BE2C (cell line): ENCODE measurements around the gene PELO.

Source experiments
- DNase-seq: peaks from one replicate; pipeline ENCODE4 v3.0.0-alpha.2; 2020
- H3K27me3 ChIP-seq: fragments of 250-450 bp; sonication (Bioruptor Pico); 2 replicates; pipeline ENCODE4 v1.5.1; 2020; ENCODE audit warnings: mild to moderate bottlenecking
- H3K36me3 ChIP-seq: fragments of 250-450 bp; sonication (Bioruptor Pico); 2 replicates; pipeline ENCODE4 v1.5.1; 2020; ENCODE audit warnings: mild to moderate bottlenecking
- H3K4me1 ChIP-seq: fragments of 250-450 bp; sonication (Bioruptor Pico); 2 replicates; pipeline ENCODE4 v1.5.1; 2020
- H3K4me3 ChIP-seq: 2 replicates; pipeline ENCODE4 v1.5.1; 2011; ENCODE audit warnings: low read depth, low read length
- H3K9me3 ChIP-seq: fragments of 250-450 bp; sonication (Bioruptor Pico); 2 replicates; pipeline ENCODE4 v1.5.1; 2020
- CTCF ChIP-seq: IDR thresholded peaks from 2 replicates; pipeline ENCODE4 v1.5.1; 2012; ENCODE audit warnings: mild to moderate bottlenecking, low read depth, low read length

The PELO gene

GRCh38 chr5:52799983-52800393, 12.3 kb downstream of the PELO start:
- no peak for TF ChIP-seq CTCF
- no peaks in the 10 kb centered on the region for H3K9me3 ChIP-seq
- peaks cover 26% of the 10 kb centered on the region for H3K36me3 ChIP-seq
- peak; percentile 98 for DNase-seq
- peak overlapping the region; percentile 76 for H3K4me3 ChIP-seq
- H3K27me3 ChIP-seq, result no peaks in the 10 kb centered on the region
- H3K4me1 ChIP-seq, result peaks cover 3% of the 10 kb centered on the region

GRCh38 chr5:52800394-52801213, 12.9 kb downstream of the PELO start:
- peaks cover 9% of the 10 kb centered on the region for H3K4me1 ChIP-seq
- TF ChIP-seq CTCF, result peak; percentile 20; the same call in 1 of the 2 replicates

GRCh38 chr5:52801329-52801728, 13.6 kb downstream of the PELO start:
- no peak for DNase-seq

More at GRCh38 chr5:52800394-52801213, 12.9 kb downstream of the PELO start:
- Histone ChIP-seq H3K4me3 (peak overlapping the region; percentile 76), H3K27me3 (no peaks in the 10 kb centered on the region), H3K9me3 (no peaks in the 10 kb centered on the region), H3K36me3 (peaks cover 32% of the 10 kb centered on the region)
- peak; percentile 69 for DNase-seq

GRCh38 chr5:52802272-52802973, 14.7 kb downstream of the PELO start:
- TF ChIP-seq CTCF, result no peak
- DNase-seq, result no peak
- no peaks in the 10 kb centered on the region for H3K27me3 ChIP-seq
- H3K36me3 ChIP-seq, result peaks cover 39% of the 10 kb centered on the region
- no peaks in the 10 kb centered on the region for H3K9me3 ChIP-seq
- H3K4me1 ChIP-seq, result peaks cover 12% of the 10 kb centered on the region
- peak overlapping the region; percentile 76 for H3K4me3 ChIP-seq

More at GRCh38 chr5:52801329-52801728, 13.6 kb downstream of the PELO start:
- TF ChIP-seq CTCF, result no peak
- H3K36me3 ChIP-seq, result peaks cover 39% of the 10 kb centered on the region
- no peaks in the 10 kb centered on the region for H3K9me3 ChIP-seq
- peaks cover 12% of the 10 kb centered on the region for H3K4me1 ChIP-seq
- H3K27me3 ChIP-seq, result no peaks in the 10 kb centered on the region
- peak overlapping the region; percentile 76 for H3K4me3 ChIP-seq

GRCh38 chr5:52802974-52803336, 15.2 kb downstream of the PELO start:
- peak overlapping the region; percentile 76 for H3K4me3 ChIP-seq
- TF ChIP-seq CTCF, result no peak
- H3K27me3 ChIP-seq, result no peaks in the 10 kb centered on the region
- peaks cover 12% of the 10 kb centered on the region for H3K4me1 ChIP-seq
- DNase-seq, result no peak
- H3K9me3 ChIP-seq, result no peaks in the 10 kb centered on the region
- H3K36me3 ChIP-seq, result peaks cover 43% of the 10 kb centered on the region

GRCh38 chr5:52804387-52804791, 16.7 kb downstream of the PELO start:
- DNase-seq, result no peak
- H3K27me3 ChIP-seq, result no peaks in the 10 kb centered on the region
- peaks cover 12% of the 10 kb centered on the region for H3K4me1 ChIP-seq
- H3K9me3 ChIP-seq, result no peaks in the 10 kb centered on the region
- H3K36me3 ChIP-seq, result peaks cover 43% of the 10 kb centered on the region
- peak overlapping the region; percentile 76 for H3K4me3 ChIP-seq
- TF ChIP-seq CTCF, result no peak
